Activated T-helper 1 cell treated with anti-CD3 and anti-CD28 coated beads, Interleukin-2, amount 50 U/mL, for 16 hours (primary cell): ENCODE results near the gene DAAM1.

ENCODE experiments used
- DNase-seq, 2 donors: peaks; one replicate each; pipeline ENCODE4 v3.0.0-alpha.2; 2020; ENCODE audit warnings: low read depth in 1 of 2, low spot score in 1 of 2

Gene DAAM1

DNA sequence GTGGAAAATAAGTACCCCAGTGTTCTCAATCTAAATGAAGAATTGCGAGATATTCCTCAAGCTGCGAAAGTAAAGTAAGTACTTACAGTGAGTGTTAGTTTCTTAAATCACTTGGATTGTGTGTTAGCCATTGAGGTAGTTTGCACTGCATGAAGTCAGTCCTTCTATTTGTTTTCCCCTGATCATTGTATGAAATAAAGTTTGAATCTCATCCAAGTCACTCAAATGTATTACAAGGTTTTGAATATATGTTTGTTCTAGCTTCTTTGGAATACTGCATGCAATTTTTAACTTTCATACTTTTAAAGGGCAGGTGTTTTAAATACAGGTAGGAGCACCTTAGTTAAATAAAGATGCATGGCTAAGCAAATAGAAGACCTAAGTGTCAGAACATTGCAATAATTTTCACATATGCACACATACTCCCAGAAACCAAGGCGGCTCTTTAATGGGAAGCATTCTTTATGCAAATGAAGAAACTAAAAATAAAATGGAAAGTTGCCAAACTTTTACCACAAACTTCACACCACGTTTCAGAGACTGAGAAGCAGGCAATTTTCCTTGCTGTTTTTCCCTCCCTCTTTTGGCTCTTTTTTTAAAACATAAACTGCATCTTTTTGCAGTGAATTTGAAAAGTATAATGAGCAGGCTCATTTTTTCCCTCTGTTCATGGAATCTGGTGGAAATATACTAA is 171.1 kb downstream of the DAAM1 start:
- DNase-seq = no peak

DNA sequence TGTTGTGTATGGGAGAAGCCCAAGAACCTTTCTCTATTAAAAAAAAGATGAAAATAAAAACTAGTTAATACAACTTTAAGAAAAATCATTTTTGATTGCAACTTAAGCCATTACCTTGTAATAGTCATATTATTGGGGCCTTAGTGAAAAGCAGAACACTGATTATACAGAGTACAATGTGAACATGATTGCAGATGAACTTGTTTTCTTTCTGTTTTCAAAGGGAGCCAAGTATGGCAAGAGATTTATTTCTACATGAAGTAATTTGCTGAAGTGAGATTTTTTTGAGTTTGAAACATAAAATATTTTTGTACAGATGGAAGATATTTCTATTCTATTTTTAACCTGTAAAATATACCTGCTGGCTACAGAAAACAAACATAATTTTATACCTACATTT is 171.8 kb downstream of the DAAM1 start:
- no peak for DNase-seq

DNA sequence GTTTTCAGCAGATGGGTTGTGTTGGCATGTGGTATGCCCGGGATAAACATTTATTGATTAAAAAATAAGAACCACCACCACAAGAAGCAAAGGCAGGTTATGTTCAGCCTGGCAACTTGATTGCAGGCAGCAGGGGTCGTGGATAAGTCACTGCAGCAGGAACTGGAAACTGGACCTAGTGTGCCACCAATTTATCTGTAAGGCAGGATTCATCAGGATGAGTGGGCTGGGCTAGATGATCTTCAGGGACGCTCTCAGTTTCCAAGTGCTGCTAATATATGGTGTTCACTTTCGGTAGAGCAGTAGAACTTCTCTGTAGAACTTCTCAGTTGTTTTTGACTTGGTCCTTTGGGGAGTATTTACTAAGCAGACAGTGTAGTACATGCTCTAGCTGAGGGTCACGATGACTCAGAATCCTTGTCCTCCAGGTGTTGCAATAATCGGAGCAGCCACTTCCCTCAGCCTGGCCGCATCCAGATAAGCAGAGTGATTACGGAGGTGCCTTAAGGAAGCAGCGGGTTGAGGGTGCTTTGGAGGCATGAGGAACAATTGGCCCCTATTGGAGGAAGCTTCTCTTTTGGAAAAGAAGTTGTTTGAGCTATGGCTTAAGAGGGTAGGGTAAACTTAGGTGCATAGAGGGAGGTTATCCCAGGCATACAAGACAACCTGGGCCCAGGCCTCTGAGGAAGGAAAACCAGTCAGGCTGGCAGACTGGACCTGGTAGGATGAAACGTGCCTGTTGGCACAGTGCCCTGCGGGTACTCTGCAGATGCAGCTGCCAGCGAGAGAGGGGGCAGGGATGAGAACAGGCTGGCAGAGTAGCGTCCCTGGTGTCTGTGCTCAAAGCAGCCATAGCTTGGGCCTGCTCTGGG is 172.7 kb downstream of the DAAM1 start:
- DNase-seq = no peak

- DNase-seq = no peak
These were observed 174.0 kb downstream of the DAAM1 start for GRCh38 chr14:59362513-59362912.

- DNase-seq = no peak
These were observed 175.2 kb downstream of the DAAM1 start for GRCh38 chr14:59363531-59364226.

GRCh38 chr14:59370158-59370742 is 181.8 kb downstream of the DAAM1 start:
- no peak for DNase-seq

DNA sequence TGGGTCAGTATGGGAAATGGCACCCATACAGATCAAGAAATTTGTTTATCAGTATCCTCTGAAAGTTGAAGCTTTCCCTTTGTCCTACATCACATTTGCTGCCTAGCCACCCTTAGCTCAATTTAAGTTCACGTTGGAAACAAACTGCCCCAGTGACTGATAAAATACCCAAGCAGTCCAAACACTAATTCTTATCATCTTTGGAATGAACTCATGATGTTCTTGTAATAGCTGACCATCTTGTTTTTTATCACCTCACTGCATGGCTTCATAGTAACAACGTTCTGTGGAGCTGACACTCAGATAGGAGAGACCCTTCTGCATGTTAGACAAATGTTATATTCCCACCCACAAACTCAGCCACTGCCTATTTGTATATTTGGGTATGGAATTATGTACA is 183.3 kb downstream of the DAAM1 start:
- DNase-seq = no peak

- DNase-seq = no peak
These were observed 185.6 kb downstream of the DAAM1 start for GRCh38 chr14:59374048-59374447.

DNA sequence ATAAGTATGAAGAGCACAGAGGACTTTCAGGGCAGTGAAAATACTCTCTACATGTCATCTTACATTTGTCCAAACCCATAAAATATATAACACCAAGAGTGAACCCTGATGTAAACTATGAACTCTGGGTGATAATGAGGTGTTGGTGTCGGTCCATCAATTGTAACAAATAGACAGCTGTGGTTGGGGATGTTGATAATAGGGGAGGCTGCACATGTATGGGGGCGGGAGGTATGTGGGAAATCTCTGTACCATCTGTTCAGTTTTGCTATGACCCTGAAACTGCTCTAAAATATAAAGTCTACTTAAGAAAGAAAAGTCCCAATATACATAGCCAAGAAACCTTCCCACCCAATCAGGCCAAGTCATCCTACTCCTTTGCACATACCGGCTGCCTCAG is 188.2 kb downstream of the DAAM1 start:
- no peak for DNase-seq

DNA sequence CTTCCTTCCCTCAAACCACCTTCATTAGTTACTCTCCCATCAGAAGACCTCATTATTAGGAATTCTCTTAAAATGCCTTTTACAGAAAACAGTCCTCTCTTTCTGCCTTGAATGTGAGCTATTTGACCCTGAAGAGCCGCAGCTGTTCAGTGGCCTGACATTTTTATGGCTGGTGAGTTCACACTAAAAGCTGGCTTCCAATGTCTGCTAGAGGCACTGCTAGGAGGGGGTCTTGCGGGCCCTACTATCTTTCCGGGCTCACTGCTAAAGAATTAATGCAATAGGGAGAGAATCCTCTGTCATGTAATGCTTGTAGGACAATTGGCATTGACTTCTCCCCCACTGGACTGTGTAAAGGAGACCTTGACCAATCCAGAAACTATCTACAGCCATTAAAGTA is 189.0 kb downstream of the DAAM1 start:
- no peak for DNase-seq

- no peak for DNase-seq
These were observed 189.6 kb downstream of the DAAM1 start for GRCh38 chr14:59377991-59378601.

GRCh38 chr14:59389936-59390335 is 201.5 kb downstream of the DAAM1 start:
- DNase-seq = no peak

GRCh38 chr14:59391388-59391787 is 202.9 kb downstream of the DAAM1 start:
- DNase-seq = no peak

- DNase-seq = no peak
These were observed 205.8 kb downstream of the DAAM1 start for GRCh38 chr14:59394268-59394667.

- DNase-seq = no peak
These were observed 207.2 kb downstream of the DAAM1 start for GRCh38 chr14:59395672-59396071.

- DNase-seq = no peak
These were observed 210.4 kb downstream of the DAAM1 start for GRCh38 chr14:59398841-59399240.

- DNase-seq = no peak
These were observed 218.2 kb downstream of the DAAM1 start for GRCh38 chr14:59406454-59407245.

DNA sequence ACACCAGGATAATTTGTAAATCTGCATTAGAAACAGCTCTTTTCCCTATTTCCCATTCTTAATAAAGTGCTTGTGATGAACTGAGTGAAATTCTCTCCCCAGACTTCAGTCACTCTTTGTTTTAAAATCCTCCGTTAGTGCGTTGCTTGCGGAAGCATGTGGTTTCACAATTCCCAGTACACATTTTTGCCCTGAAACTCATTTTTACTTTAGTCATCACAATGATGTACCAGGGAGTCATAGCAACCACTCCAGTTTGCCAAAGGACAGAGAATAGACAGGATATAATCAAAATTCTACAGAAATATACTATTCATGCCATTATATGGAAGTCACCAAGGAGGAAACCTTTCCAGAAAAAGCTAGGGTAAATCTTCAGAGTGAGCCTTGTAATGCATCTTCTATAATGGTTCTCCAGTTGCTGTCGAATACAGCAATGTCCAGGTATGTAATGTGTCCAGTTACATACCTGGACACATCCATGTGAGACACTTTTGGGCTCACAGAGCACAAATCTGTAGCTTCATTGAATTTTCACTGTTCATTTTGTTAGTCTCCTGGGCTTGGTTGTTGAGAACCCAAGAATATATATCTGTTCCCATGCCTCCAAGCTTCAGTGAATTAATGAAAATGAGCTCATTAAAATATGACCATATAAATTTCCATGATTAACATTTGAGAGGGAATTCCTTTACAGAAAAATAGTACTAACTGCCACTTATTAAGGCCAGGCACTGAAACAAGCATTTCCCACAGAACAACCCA is 219.0 kb downstream of the DAAM1 start:
- no peak for DNase-seq

GRCh38 chr14:59415836-59416602 is 227.6 kb downstream of the DAAM1 start:
- no peak for DNase-seq
